ENCODE results near the gene FAM120AOS. TPM values are rescaled to one million over a fixed set of nuclear protein-coding genes. Genes with fewer than 3 reads are reported as not detected.

Gene FAM120AOS
- total RNA-seq, 1 experiment from 2014 or later, result 31.2 TPM

- H3K4me1 ChIP-seq (ENCODE audit: control insufficient read depth in 1 of 2, insufficient read depth in 2 of 2, low read length in 2 of 2), result no peaks in the 10 kb centered on the region
- H3K4me2 ChIP-seq (ENCODE audit: low read length), result no peak overlapping the region
- no peak overlapping the region for H3K4me3 ChIP-seq (replicated peaks in 1 of 2; ENCODE audit: low read depth in 1 of 2, low read length in 2 of 2)
- TF ChIP-seq SIN3A (IDR thresholded peaks at IDR 0.05; ENCODE audit: low read depth), result no peak
- TF ChIP-seq YY1 (IDR thresholded peaks at IDR 0.05; ENCODE audit: extremely low read depth, insufficient replicate concordance, low read depth, low read length), result no peak
- TF ChIP-seq MAX (IDR thresholded peaks at IDR 0.05), result no peak
- no peak for TF ChIP-seq ZNF274 (IDR thresholded peaks at IDR 0.05; ENCODE audit: low read depth, low read length)
- no peak for TF ChIP-seq EZH2 (IDR thresholded peaks at IDR 0.05)
- no peak for TF ChIP-seq JUND (IDR thresholded peaks at IDR 0.05)
- TF ChIP-seq EZH2phosphoT487 (IDR thresholded peaks at IDR 0.05; ENCODE audit: borderline replicate concordance), result no peak
- TF ChIP-seq CEBPB (IDR thresholded peaks at IDR 0.05; ENCODE audit: low read depth), result no peak
- TF ChIP-seq TCF7L2 (IDR thresholded peaks at IDR 0.05; ENCODE audit: borderline replicate concordance, extremely low read depth, insufficient read depth, insufficient read length), result no peak
- no peak for TF ChIP-seq ZBTB33 (IDR thresholded peaks at IDR 0.05; ENCODE audit: extremely low read depth, insufficient replicate concordance, low read length)
- H3K27ac ChIP-seq (ENCODE audit: low read depth, low read length), result no peak overlapping the region
- ATAC-seq, result no peak
- intact Hi-C loops (cut with micrococcal nuclease), result no loop called here
- H3K36me3 ChIP-seq (ENCODE audit: control insufficient read depth in 1 of 2, insufficient read depth in 2 of 2, low read length in 2 of 2), result no peaks in the 10 kb centered on the region
- POLR2A ChIA-PET, result no interaction called here
- no peak for DNase-seq (ENCODE audit: low read depth, low spot score)
- no peaks in the 10 kb centered on the region for H4K20me1 ChIP-seq (ENCODE audit: insufficient read depth)
- H3K9me2 ChIP-seq (ENCODE audit: insufficient read depth), result no peaks in the 10 kb centered on the region
- H3K79me2 ChIP-seq (ENCODE audit: insufficient read depth, low read length), result no peaks in the 10 kb centered on the region
- H3K9ac ChIP-seq (ENCODE audit: low read length), result no peak overlapping the region
- H3K27me3 ChIP-seq (ENCODE audit: insufficient read depth, low read length), result no peaks in the 10 kb centered on the region
- CTCF ChIA-PET, result no interaction called here
- no TSS peak for BruUV-seq (replicated peaks)
- no peak overlapping the region for H2AFZ ChIP-seq (ENCODE audit: low read depth, low read length, poor library complexity, severe bottlenecking)
- RAD21 ChIA-PET (ENCODE audit: low non-redundant PET in 1 of 2, low total read pairs in 2 of 2, uncharacterized antibody in 2 of 2, unreplicated experiment in 2 of 2), result no interaction called here
- H3K9me3 ChIP-seq (ENCODE audit: control insufficient read depth in 1 of 2, insufficient read depth in 1 of 2, low read depth in 1 of 2, low read length in 2 of 2), result no peaks in the 10 kb centered on the region; a peak in 1 of 4 replicates
Observed at GRCh38 chr9:93417538-93417937, 35.8 kb downstream of the FAM120AOS start.

Measured in HCT116 (cell line).